ENCODE data around the gene CNN2.

Gene CNN2

GRCh38 chr19:1025960-1026782, at the start of gene CNN2:
CNN2 (plus strand) TSS chr19:1026608; CDS start chr19:1026662, 54 bp downstream.
- peak; percentile 64 to 65 for DNase-seq (ENCODE audit: low read depth in 2 of 2)

- no peak for DNase-seq (ENCODE audit: low read depth in 2 of 2)
These were observed 49.3 kb upstream of the CNN2 start for GRCh38 chr19:977058-977464.

GRCh38 chr19:979318-979741, 47.1 kb upstream of the CNN2 start:
- no peak for DNase-seq (ENCODE audit: low read depth in 2 of 2)

- no peak for DNase-seq (ENCODE audit: low read depth in 2 of 2)
These were observed 46.0 kb upstream of the CNN2 start for GRCh38 chr19:980133-980998.

- DNase-seq (ENCODE audit: low read depth in 2 of 2) = peak; percentile 68 to 70
These were observed 43.7 kb upstream of the CNN2 start for GRCh38 chr19:982567-983170.

GRCh38 chr19:984165-984967, 42.0 kb upstream of the CNN2 start, which contains the start of gene WDR18:
WDR18 (plus strand) TSS chr19:984345; CDS start chr19:984354, 9 bp downstream.
- DNase-seq (ENCODE audit: low read depth in 2 of 2) = peak; percentile 88 to 90

- no peak for DNase-seq (ENCODE audit: low read depth in 2 of 2)
These were observed 40.3 kb upstream of the CNN2 start for GRCh38 chr19:986083-986482.

GRCh38 chr19:988081-988480, 38.3 kb upstream of the CNN2 start:
- no peak for DNase-seq (ENCODE audit: low read depth in 2 of 2)

GRCh38 chr19:988510-988909, 37.9 kb upstream of the CNN2 start:
- DNase-seq (ENCODE audit: low read depth in 2 of 2) = no peak

- DNase-seq (ENCODE audit: low read depth in 2 of 2) = no peak
These were observed 36.9 kb upstream of the CNN2 start for GRCh38 chr19:989381-990081.

- DNase-seq (ENCODE audit: low read depth in 2 of 2) = no peak
These were observed 36.3 kb upstream of the CNN2 start for GRCh38 chr19:990119-990571.

- DNase-seq (ENCODE audit: low read depth in 2 of 2) = no peak
These were observed 35.7 kb upstream of the CNN2 start for GRCh38 chr19:990746-991145.

GRCh38 chr19:991174-991931, 35.1 kb upstream of the CNN2 start:
- DNase-seq (ENCODE audit: low read depth in 2 of 2) = peak; percentile 61 to 88

- DNase-seq (ENCODE audit: low read depth in 2 of 2) = no peak
These were observed 34.3 kb upstream of the CNN2 start for GRCh38 chr19:991932-992669.

- DNase-seq (ENCODE audit: low read depth in 2 of 2) = no peak
These were observed 33.7 kb upstream of the CNN2 start for GRCh38 chr19:992670-993055.

GRCh38 chr19:993361-993830, 33.0 kb upstream of the CNN2 start:
- no peak for DNase-seq (ENCODE audit: low read depth in 2 of 2)

GRCh38 chr19:993831-994393, 32.5 kb upstream of the CNN2 start:
- no peak for DNase-seq (ENCODE audit: low read depth in 2 of 2)

- no peak for DNase-seq (ENCODE audit: low read depth in 2 of 2)
These were observed 31.9 kb upstream of the CNN2 start for GRCh38 chr19:994516-994915.
